MG63 (cell line): ENCODE results near the gene WNK3. TPM values are rescaled to one million over a fixed set of nuclear protein-coding genes. Genes with fewer than 3 reads are reported as not detected.
"Not testable (repeated sequence)": the region's sequence is repeated elsewhere in the genome, so short reads cannot be mapped to it uniquely, and the experiment has no call there.

Source experiments
- DNase-seq: peaks from one replicate; pipeline ENCODE4 v3.0.0-alpha.2; 2020
- H3K27me3 ChIP-seq: fragments of 250-450 bp; sonication (Bioruptor Pico); 2 replicates; pipeline ENCODE4 v1.5.1; 2020; ENCODE audit warnings: mild to moderate bottlenecking, moderate library complexity
- H3K36me3 ChIP-seq: fragments of 250-450 bp; sonication (Bioruptor Pico); 2 replicates; pipeline ENCODE4 v1.5.1; 2020; ENCODE audit warnings: mild to moderate bottlenecking, moderate library complexity
- H3K4me3 ChIP-seq: fragments of 250-450 bp; sonication (Bioruptor Pico); 2 replicates; pipeline ENCODE4 v1.5.1; 2020; ENCODE audit warnings: mild to moderate bottlenecking, moderate library complexity
- H3K9me3 ChIP-seq: fragments of 250-450 bp; sonication (Bioruptor Pico); 2 replicates; pipeline ENCODE4 v1.5.1; 2020; ENCODE audit warnings: mild to moderate bottlenecking, moderate library complexity
- total RNA-seq: library from RNA; depleted of rRNA; stranded (reverse); fragments of >200 nt; shearing (Covaris generic); gene quantifications from 2 replicates; pipeline ENCODE4 v1.2.3, GENCODE V29; 2014; ENCODE audit warnings: low replicate concordance; rRNA removed

The WNK3 gene
- 0.07 TPM in 1 of 2 replicates, not detected in the other for total RNA-seq

GRCh38 chrX:54357414-54358377 is at the start of gene WNK3:
Gene WNK3 (minus strand): TSS chrX:54358046.
- Histone ChIP-seq H3K4me3 (peak within 1 kb of the TSS; percentile 42), H3K36me3 (no peaks in the 10 kb centered on the region), H3K9me3 (no peaks in the 10 kb centered on the region), H3K27me3 (peaks cover 3% of the 10 kb centered on the region; the same call in 1 of the 2 replicates)
- peak; percentile 36 for DNase-seq

DNA sequence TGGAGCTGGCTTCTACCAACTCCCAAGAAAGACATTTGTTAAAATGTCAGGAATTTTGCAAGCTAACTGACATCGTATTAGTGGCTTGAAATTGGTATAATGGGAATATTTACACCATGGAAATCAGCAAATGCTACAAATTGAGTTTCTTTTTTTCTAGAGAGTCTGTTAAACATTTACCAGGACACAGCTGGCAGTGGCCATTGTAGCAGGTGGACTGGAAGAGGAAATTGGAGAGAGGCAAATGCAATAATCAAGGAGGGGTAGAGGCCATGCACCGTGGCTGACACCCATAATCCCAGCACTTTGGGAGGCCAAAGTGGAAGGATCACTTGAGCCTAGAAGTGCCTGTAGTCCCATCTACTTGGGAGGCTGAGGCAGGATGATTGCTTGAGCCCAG is 49.4 kb upstream of the WNK3 start:
- no peaks in the 10 kb centered on the region for H3K36me3 ChIP-seq
- no peak overlapping the region for H3K4me3 ChIP-seq
- H3K27me3 ChIP-seq, result no peaks in the 10 kb centered on the region
- no peak for DNase-seq
- no peaks in the 10 kb centered on the region for H3K9me3 ChIP-seq

- no peaks in the 10 kb centered on the region for H3K9me3 ChIP-seq
- no peak for DNase-seq
- no peaks in the 10 kb centered on the region for H3K27me3 ChIP-seq
- no peaks in the 10 kb centered on the region for H3K36me3 ChIP-seq
- H3K4me3 ChIP-seq, result no peak overlapping the region
Measured at GRCh38 chrX:54397113-54397512, 39.3 kb upstream of the WNK3 start.

GRCh38 chrX:54386314-54386713 is 28.5 kb upstream of the WNK3 start:
- DNase-seq, result no peak
- no peaks in the 10 kb centered on the region for H3K27me3 ChIP-seq
- H3K36me3 ChIP-seq, result no peaks in the 10 kb centered on the region
- no peaks in the 10 kb centered on the region for H3K9me3 ChIP-seq
- no peak overlapping the region for H3K4me3 ChIP-seq

- not testable (repeated sequence) for H3K27me3 ChIP-seq, H3K36me3 ChIP-seq
Measured at GRCh38 chrX:54384661-54385060, 26.8 kb upstream of the WNK3 start.

DNA sequence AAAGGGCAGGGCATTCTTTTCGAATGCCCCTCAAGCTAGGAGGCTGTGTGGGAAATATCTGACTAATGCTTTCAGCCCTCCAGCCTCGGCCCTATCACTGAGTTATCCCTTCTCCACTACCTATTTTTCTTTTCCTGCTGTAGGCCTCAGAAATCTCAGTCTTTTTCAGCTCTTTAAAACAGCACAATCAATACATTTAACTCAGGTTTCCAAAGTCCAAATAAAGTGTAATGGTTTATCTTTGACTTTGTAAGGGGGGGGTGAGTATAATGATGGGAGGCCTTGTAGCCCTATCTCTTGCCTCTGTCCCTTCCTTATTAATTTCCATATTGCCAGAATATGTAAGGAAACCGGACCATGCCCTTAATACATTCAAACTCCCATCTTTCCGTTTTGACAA is 1.6 kb upstream of the WNK3 start:
- no peaks in the 10 kb centered on the region for H3K36me3 ChIP-seq
- DNase-seq, result no peak
- peaks cover 3% of the 10 kb centered on the region; the same call in 1 of the 2 replicates for H3K27me3 ChIP-seq
- H3K9me3 ChIP-seq, result no peaks in the 10 kb centered on the region
- H3K4me3 ChIP-seq, result no peak overlapping the region

More at GRCh38 chrX:54384661-54385060, 26.8 kb upstream of the WNK3 start:
- not testable (repeated sequence) for DNase-seq, H3K4me3 ChIP-seq, H3K9me3 ChIP-seq

GRCh38 chrX:54358424-54359211 is 772 bp upstream of the WNK3 start:
- Histone ChIP-seq H3K9me3 (no peaks in the 10 kb centered on the region), H3K36me3 (no peaks in the 10 kb centered on the region), H3K27me3 (peaks cover 3% of the 10 kb centered on the region; the same call in 1 of the 2 replicates), H3K4me3 (peak overlapping the region; percentile 42)
- DNase-seq, result peak; percentile 7

DNA sequence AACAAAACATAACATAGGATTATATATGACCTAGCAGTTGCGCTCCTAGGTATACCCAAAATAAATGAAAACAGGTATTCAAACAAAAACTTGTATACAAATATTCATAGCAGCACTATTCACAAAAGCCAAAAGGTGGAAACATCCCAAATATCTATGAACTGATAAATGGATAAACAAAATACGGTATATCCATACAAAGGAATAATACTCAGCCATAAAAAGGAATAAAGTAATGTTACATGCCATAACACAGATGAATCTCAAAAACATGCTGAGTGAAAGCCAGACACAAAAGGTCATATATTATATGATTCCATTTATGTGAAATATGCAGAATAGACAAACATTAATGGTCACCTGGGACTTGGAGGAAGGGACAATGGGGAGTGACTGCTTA is 5.2 kb downstream of the WNK3 start:
- Histone ChIP-seq H3K36me3 (no peaks in the 10 kb centered on the region), H3K9me3 (no peaks in the 10 kb centered on the region), H3K27me3 (0 out of 2 replicates have a peak, but pooled peaks cover 3% of the 10 kb centered on the region), H3K4me3 (no peak overlapping the region)
- DNase-seq, result no peak

DNA sequence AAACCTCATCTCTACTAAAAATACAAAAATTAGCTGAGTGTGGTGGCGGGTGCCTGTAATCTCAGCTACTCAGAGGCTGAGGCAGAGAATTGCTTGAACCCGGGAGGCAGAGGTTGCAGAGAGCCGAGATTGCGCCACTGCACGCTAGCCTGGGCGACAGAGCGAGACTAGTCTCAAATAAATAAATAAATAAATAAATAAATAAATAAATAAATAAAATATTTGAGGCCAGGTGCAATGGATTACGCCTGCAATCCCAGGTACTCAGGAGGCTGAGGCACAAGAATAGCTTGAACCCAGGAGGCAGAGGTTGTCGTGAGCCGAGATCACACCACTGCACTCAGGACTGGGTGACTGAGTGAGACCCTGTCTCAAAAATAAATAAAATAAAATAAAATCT is 20.5 kb downstream of the WNK3 start:
- DNase-seq, H3K4me3 ChIP-seq, H3K27me3 ChIP-seq, H3K9me3 ChIP-seq, H3K36me3 ChIP-seq: not testable (repeated sequence)

GRCh38 chrX:54325077-54325476 is 32.8 kb downstream of the WNK3 start:
- no peaks in the 10 kb centered on the region for H3K9me3 ChIP-seq
- H3K4me3 ChIP-seq, result no peak overlapping the region
- DNase-seq, result no peak

DNA sequence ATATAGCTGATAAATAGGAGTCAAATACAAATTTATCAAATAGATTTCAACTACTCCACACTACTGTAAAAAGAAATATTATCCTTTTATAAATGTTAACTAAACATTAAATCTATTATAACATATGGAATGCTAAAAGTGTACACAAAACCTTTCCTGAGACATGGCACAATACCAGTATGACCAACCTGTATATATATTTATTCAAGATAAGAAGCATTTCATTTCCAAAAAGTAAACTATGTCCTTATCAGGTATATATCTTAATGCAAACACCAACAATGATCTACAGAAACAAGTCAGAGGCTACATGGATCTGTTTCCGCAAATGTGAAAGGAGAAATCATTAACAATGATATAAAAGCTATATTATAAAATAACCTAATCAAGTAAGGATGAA is 37.8 kb downstream of the WNK3 start:
- Histone ChIP-seq H3K27me3 (no peaks in the 10 kb centered on the region), H3K4me3 (no peak overlapping the region), H3K36me3 (no peaks in the 10 kb centered on the region), H3K9me3 (no peaks in the 10 kb centered on the region)
- DNase-seq, result no peak

More at GRCh38 chrX:54325077-54325476, 32.8 kb downstream of the WNK3 start:
- H3K36me3 ChIP-seq, result no peaks in the 10 kb centered on the region
- H3K27me3 ChIP-seq, result no peaks in the 10 kb centered on the region

- no peak for DNase-seq
- no peak overlapping the region for H3K4me3 ChIP-seq
- no peaks in the 10 kb centered on the region for H3K27me3 ChIP-seq
- no peaks in the 10 kb centered on the region for H3K36me3 ChIP-seq
- H3K9me3 ChIP-seq, result no peaks in the 10 kb centered on the region
Measured at GRCh38 chrX:54306379-54306778, 51.5 kb downstream of the WNK3 start.

GRCh38 chrX:54301516-54301915 is 56.3 kb downstream of the WNK3 start:
- no peaks in the 10 kb centered on the region for H3K36me3 ChIP-seq
- H3K4me3 ChIP-seq, result no peak overlapping the region
- no peaks in the 10 kb centered on the region for H3K9me3 ChIP-seq
- no peaks in the 10 kb centered on the region for H3K27me3 ChIP-seq
- no peak for DNase-seq

DNA sequence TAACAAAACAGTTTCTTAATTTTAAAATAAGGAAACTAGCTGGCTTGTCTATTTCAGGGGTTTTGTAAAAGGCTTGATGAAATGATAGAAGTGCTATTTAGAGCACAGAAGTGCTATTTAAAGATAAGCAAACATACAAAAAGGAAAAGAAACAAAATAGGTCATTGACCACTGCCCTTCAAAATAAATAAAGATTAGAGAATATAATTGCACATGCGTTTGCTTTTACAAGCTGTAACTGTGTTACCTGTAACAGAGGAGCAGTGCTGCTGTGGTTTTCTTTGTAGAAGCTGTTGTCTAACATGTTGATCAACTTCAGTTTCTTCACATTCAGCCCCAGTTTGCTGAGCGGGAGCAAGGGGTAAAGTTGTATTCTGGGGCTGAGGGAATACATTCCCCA is 63.5 kb downstream of the WNK3 start:
- H3K9me3 ChIP-seq, result no peaks in the 10 kb centered on the region
- DNase-seq, result no peak
- H3K36me3 ChIP-seq, result no peaks in the 10 kb centered on the region
- H3K27me3 ChIP-seq, result no peaks in the 10 kb centered on the region
- no peak overlapping the region for H3K4me3 ChIP-seq

- no peaks in the 10 kb centered on the region for H3K9me3 ChIP-seq
- no peaks in the 10 kb centered on the region for H3K27me3 ChIP-seq
- no peaks in the 10 kb centered on the region for H3K36me3 ChIP-seq
- no peak for DNase-seq
- H3K4me3 ChIP-seq, result no peak overlapping the region
Measured at GRCh38 chrX:54292755-54293154, 65.1 kb downstream of the WNK3 start.

DNA sequence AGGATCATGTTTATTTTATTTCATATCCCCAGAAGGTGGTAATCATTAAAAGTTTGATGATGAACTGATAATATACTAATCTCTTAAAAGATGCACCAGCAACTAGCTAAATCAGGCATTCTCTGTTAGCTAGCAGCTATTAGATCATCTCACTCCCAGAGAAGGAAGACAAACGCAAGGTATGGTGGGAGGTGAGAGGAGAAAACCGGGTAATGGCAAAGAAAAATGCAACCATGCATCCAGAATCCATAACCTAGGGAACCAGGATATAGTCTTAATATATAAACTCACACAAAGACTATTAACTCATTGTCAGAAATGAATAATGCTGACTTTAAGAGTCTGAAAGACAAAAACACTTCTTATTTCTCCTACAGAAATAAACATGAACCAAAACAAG is 66.1 kb downstream of the WNK3 start:
- DNase-seq, result no peak
- Histone ChIP-seq H3K36me3 (no peaks in the 10 kb centered on the region), H3K4me3 (no peak overlapping the region), H3K27me3 (no peaks in the 10 kb centered on the region), H3K9me3 (no peaks in the 10 kb centered on the region)

- H3K4me3 ChIP-seq, result no peak overlapping the region
- H3K9me3 ChIP-seq, result no peaks in the 10 kb centered on the region
- H3K27me3 ChIP-seq, result no peaks in the 10 kb centered on the region
- no peak for DNase-seq
- H3K36me3 ChIP-seq, result no peaks in the 10 kb centered on the region
Measured at GRCh38 chrX:54288968-54289367, 68.9 kb downstream of the WNK3 start.
